Omental fat pad (tissue), 4 donors: ENCODE measurements around the gene FCSK. TPM values are rescaled to one million over a fixed set of nuclear protein-coding genes. Genes with fewer than 3 reads are reported as not detected.

Experiments
- ATAC-seq: fragments of 150-250 bp; one replicate; pipeline ENCODE4 v1.9.1; 2016; ENCODE audit warnings: mild to moderate bottlenecking, moderate library complexity; ENCODE audit not compliant: low FRiP score
- DNase-seq: peaks from one replicate; pipeline ENCODE4 v3.0.0-alpha.2; 2019; ENCODE audit warnings: low spot score
- CTCF ChIP-seq, 3 donors: fragments of 450-650 bp; IDR thresholded peaks; one replicate each; pipeline ENCODE4 v1.5.1; 2016 to 2017; ENCODE audit warnings: antibody characterized with exemption in 3 of 3, mild to moderate bottlenecking in 3 of 3, moderate library complexity in 2 of 3
- total RNA-seq, 4 donors: library from RNA; depleted of rRNA; stranded (reverse); fragments of >200 nt; gene quantifications; one replicate each; pipeline ENCODE4 v1.1.0, GENCODE V29; 2016

FCSK gene
- total RNA-seq, 4 donors from 2014 or later: 7.3 to 17.3 (median 12.8) TPM

- TF ChIP-seq CTCF (IDR thresholded peaks at IDR 0.05): no peak
- DNase-seq (no peak), ATAC-seq (no peak)
Measured at GRCh38 chr16:70422543-70422942, 31.9 kb upstream of the FCSK start.

DNA sequence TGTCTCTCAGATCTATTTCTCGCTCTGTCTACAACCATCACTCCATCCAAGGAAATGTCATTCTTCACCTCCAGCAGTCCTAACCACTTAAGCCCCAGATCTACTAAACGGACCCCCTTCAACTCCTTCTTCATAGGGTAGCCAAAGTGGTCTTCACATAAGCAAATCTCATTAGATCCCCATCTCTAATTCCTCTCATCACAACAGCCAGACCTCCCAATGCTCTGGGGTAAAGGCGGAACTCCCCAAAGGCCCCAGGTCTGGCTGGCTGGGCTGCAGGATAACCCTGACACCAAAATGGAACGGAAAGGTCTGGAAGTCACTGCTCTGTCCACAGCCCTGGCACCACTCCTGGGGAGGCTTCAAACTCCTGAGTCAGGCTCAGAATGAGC is 26.6 kb upstream of the FCSK start:
- DNase-seq: no peak
- TF ChIP-seq CTCF (IDR thresholded peaks at IDR 0.05): no peak
- ATAC-seq: no peak

DNA sequence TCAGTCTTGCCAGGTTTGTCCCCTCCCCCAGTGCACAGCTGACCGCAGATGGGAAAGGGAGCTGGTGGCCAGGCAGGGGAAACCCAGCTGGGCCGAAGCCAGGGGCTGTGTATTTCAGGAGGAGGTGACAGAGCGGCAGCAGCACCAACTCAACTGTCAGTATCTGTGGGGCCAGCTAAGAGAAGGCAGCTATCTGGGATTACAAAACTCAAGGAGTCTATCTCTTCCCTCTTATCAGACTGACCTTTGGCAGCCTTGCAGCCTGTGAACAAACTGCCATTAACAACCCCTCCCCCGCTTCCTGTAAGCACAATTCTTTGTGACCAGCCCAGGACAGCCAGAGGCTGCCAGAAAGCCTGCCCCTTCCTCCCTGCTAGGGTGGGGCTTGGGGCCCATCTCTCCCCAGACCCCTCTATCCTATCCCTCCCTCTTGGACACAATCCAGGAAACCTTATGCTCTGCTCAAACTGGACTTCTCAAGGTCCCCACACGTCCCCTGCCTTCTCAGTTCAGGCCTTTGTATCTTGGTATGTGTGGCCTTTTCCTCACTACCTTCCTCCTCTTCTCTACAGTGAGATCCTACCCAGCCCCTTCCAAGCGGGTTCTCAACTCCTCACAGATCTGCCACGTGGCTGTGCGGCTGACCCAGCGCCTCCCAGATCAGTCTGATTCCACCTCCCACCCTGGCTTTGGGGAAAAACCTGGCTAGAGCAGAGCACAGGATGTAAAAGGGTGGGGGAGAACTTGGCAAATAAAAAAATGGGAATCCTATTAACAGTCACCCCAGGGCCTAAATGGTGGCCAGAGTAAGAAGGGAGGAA is 26.0 kb upstream of the FCSK start:
- DNase-seq (peak; percentile 82), ATAC-seq (peak; percentile 89)
- no peak for TF ChIP-seq CTCF (IDR thresholded peaks at IDR 0.05)

- ATAC-seq (no peak), DNase-seq (no peak)
- TF ChIP-seq CTCF (IDR thresholded peaks at IDR 0.05): no peak
Measured at GRCh38 chr16:70429888-70430666, 24.3 kb upstream of the FCSK start.

- ATAC-seq (no peak), DNase-seq (no peak)
- TF ChIP-seq CTCF (IDR thresholded peaks at IDR 0.05): no peak
Measured at GRCh38 chr16:70430667-70431536, 23.5 kb upstream of the FCSK start.

GRCh38 chr16:70432356-70432722 is 22.1 kb upstream of the FCSK start:
- DNase-seq (no peak), ATAC-seq (no peak)
- TF ChIP-seq CTCF (IDR thresholded peaks at IDR 0.05): no peak
